Kidney (tissue), 14 donors: Measurements from ENCODE around the gene TP53BP1. TPM values are rescaled to one million over a fixed set of nuclear protein-coding genes. Genes with fewer than 3 reads are reported as not detected.

Source experiments
- DNase-seq, 5 donors: peaks; one replicate each; pipeline ENCODE4 v3.0.0-alpha.2; 2013 to 2020
- FAIRE-seq: peaks from 2 replicates; lab custom pipeline; 2012; peaks lifted over from hg19 to GRCh38; lab: Jason Lieb, UNC
- H3K27ac ChIP-seq, 2 donors: one replicate each; pipeline ENCODE4 v1.7.0; 2013; ENCODE audit warnings: low read depth in 2 of 2, low read length in 2 of 2, inconsistent platforms in 1 of 2
- H3K27me3 ChIP-seq: one replicate; pipeline ENCODE4 v1.7.1; 2013; ENCODE audit warnings: low read length, inconsistent platforms; ENCODE audit not compliant: control insufficient read depth, insufficient read depth
- H3K36me3 ChIP-seq, 3 donors: one replicate each; pipeline versions ENCODE4 v1.7.0 to v1.7.1; 2013; ENCODE audit warnings: low read length in 3 of 3, control low read depth in 1 of 3, inconsistent platforms in 1 of 3; ENCODE audit not compliant: insufficient read depth in 3 of 3, control insufficient read depth in 2 of 3
- H3K4me1 ChIP-seq, 3 donors: one replicate each; pipeline versions ENCODE4 v1.7.0 to v1.7.1; 2013; ENCODE audit warnings: low read length in 3 of 3, inconsistent platforms in 1 of 3, low read depth in 1 of 3; ENCODE audit not compliant: control insufficient read depth in 2 of 3, insufficient read depth in 2 of 3
- H3K4me3 ChIP-seq, 3 donors: one replicate each; pipeline versions ENCODE4 v1.7.0 to v1.8.1; 2013; ENCODE audit warnings: low read length in 3 of 3, control low read depth in 1 of 3, inconsistent platforms in 1 of 3
- H3K9ac ChIP-seq, 3 donors: one replicate each; pipeline versions ENCODE4 v1.7.0 to v1.7.1; 2013; ENCODE audit warnings: low read length in 3 of 3, control low read depth in 1 of 3, inconsistent platforms in 1 of 3
- H3K9me3 ChIP-seq, 3 donors: one replicate each; pipeline versions ENCODE4 v1.7.0 to v1.7.1; 2013; ENCODE audit warnings: low read length in 3 of 3, control low read depth in 1 of 3, inconsistent platforms in 1 of 3; ENCODE audit not compliant: control insufficient read depth in 2 of 3, insufficient read depth in 1 of 3
- CTCF ChIP-seq: IDR thresholded peaks from 3 replicates; pipeline ENCODE4 v1.5.1; 2012; ENCODE audit warnings: mild to moderate bottlenecking, moderate library complexity, borderline replicate concordance; ENCODE audit not compliant: insufficient read depth; ENCODE audit errors: extremely low read depth
- intact Hi-C: fragments of 100-400 bp; cut with DNase I; formaldehyde crosslinking; loops from one replicate; pipeline ENCODE4 v1.11.1; 2022
- polyA plus RNA-seq: library from polyadenylated mRNA; stranded (reverse); fragments of 350-450 nt; fragmentation: Illumina TruSeq; extraction: RNeasy Lipid Tissue Mini Kit (QIAGEN cat#74804); gene quantifications from one replicate; pipeline ENCODE4 v1.2.3, GENCODE V29; 2014; ENCODE audit warnings: low read depth, low replicate concordance; ENCODE audit not compliant: insufficient read depth
- total RNA-seq: library from RNA; stranded (reverse); fragmentation: NEBNext Ultra II Directional; extraction: Animal tissue kit (Norgen Biotek cat#: 25700); gene quantifications from one replicate; pipeline ENCODE4 v1.2.1, GENCODE V29; 2021
- donor health status: control.
- donor health status: control.
- donor health status: control.
- donor health status: control.
- donor health status: control.
- donor health status: DM: yes; HTN: yes; CAD: no.
- donor health status: Normal renal cell carcinoma (clear cell type).

TP53BP1 gene
- total and polyA plus RNA-seq, 2 donors from 2014 or later: 15.9 to 47.4 TPM

GRCh38 chr15:43509660-43510199, 16.8 kb upstream of the TP53BP1 start:
- no peak for FAIRE-seq
- H3K9ac ChIP-seq: peak overlapping the region in 1 of 3 donors; percentile 71
- peak overlapping the region; percentile 26 to 93 (median 78) for H3K4me3 ChIP-seq
- no peak for TF ChIP-seq CTCF
- no peaks in the 10 kb centered on the region for H3K36me3 ChIP-seq
- no peaks in the 10 kb centered on the region for H3K27me3 ChIP-seq
- peak overlapping the region in 1 of 2 donors; percentile 28 for H3K27ac ChIP-seq
- DNase-seq: peak in 2 of 5 donors; percentile 32 to 35
- peaks cover 0 to 13% (median 6%) of the 10 kb centered on the region in 3 donors for H3K4me1 ChIP-seq
- intact Hi-C loops: no loop called here
- H3K9me3 ChIP-seq: no peaks in the 10 kb centered on the region

- Histone ChIP-seq H3K36me3 (no peaks in the 10 kb centered on the region), H3K9me3 (no peaks in the 10 kb centered on the region), H3K27ac (no peak overlapping the region), H3K4me1 (peaks cover 0 to 13% (median 6%) of the 10 kb centered on the region in 3 donors), H3K9ac (no peak overlapping the region), H3K27me3 (no peaks in the 10 kb centered on the region), H3K4me3 (no peak overlapping the region)
- DNase-seq (peak in 1 of 5 donors; percentile 38), FAIRE-seq (no peak)
- TF ChIP-seq CTCF: no peak
- intact Hi-C loops: no loop called here
Measured at GRCh38 chr15:43508991-43509659, 16.2 kb upstream of the TP53BP1 start.

- no peaks in the 10 kb centered on the region for H3K27me3 ChIP-seq
- intact Hi-C loops: no loop called here
- no peak overlapping the region for H3K27ac ChIP-seq
- FAIRE-seq: no peak
- TF ChIP-seq CTCF: no peak
- H3K4me1 ChIP-seq: peaks cover 0 to 13% (median 6%) of the 10 kb centered on the region in 3 donors
- H3K4me3 ChIP-seq: no peak overlapping the region
- no peaks in the 10 kb centered on the region for H3K9me3 ChIP-seq
- no peak for DNase-seq
- H3K9ac ChIP-seq: no peak overlapping the region
- no peaks in the 10 kb centered on the region for H3K36me3 ChIP-seq
Measured at GRCh38 chr15:43508421-43508820, 15.5 kb upstream of the TP53BP1 start.
